HG02840 (cell line): ENCODE measurements around the gene APC2.
"Not testable (repeated sequence)": the region's sequence is repeated elsewhere in the genome, so short reads cannot be mapped to it uniquely, and the experiment has no call there.

ENCODE experiments used
- ATAC-seq: cut with Tn5 transposase; IDR thresholded peaks from one replicate; pipeline ENCODE4 v1.9.1; 2021; ENCODE audit warnings: mild to moderate bottlenecking, moderate library complexity, moderate number of reproducible peaks; ENCODE audit not compliant: unreplicated experiment, low FRiP score

Gene APC2

DNA sequence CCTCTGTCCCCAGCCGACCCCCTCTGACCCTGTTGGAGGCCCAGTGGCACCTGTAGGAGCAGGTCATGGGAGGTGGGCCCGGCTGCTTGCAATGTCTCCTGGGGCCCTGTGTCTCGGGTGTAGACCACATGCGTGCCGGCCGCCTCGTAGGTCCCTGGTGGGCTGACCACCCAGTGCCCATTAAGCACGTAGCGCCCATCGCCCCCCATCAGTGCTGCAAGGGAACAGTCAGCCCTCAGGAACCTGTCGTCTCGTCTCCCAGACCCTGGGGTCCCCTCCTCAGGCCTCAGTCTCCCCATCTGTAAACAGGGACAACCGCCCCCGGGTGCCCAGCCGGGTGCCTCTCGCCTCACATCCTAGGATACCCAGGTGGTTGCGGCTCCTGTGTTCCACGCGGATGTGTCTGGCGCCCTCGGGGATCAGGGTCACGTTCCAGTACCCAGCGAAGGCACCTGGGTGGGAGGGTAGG, 57.3 kb downstream of the APC2 start:
- no peak for ATAC-seq

DNA sequence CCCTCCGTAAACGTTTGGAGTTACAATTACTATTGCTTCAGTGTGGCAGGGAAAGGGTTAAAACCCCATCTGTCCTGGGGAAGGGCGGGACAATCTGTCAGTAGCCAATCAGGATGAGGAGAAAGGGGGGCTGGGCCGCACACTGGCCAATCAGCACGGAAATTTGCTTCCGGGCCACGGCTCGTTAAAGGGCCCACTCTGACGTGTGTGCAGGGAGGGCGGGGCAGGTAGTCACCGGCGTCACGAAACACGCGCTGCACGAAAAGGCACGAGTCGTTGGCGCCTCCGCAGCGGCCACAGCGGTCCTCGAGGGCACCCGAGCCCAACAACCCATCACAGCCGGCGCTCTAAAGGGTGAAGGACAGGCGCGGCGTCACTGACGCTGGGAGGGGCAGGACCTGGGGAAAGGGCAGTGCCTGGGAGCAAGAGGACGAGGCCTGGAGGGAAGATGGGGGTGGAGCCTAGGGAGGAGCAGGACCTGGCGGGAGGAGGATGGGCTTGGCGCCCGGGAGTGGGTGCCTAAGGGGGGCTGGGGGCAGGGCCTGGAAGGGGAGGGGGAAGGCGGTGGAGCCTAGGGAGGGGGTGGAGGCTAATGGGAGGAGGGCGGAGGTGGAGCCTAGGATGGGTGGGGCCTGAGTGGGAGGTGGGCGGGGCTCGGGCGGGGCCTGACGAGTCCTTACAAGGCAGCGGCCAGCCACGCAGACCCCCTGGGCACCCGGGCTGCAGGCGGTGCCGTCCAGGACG, 58.0 kb downstream of the APC2 start:
- ATAC-seq: no peak

DNA sequence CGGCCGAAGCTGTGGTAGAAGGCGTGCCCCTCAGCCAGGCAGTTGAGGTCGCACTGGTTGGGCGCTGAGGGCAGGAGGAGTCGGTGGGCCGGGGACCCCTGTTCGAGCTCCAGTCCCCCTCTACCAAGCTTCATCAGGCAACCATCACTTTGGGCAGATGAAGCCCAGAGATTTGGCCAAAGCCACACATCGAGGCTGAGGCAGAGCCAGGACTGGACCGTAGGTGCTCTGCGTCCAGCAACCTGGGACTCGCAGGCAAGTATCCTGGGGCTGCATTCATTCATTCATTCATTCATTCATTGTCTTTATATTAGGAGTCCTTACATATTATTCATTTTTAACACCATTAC, 58.6 kb downstream of the APC2 start:
- no peak for ATAC-seq

DNA sequence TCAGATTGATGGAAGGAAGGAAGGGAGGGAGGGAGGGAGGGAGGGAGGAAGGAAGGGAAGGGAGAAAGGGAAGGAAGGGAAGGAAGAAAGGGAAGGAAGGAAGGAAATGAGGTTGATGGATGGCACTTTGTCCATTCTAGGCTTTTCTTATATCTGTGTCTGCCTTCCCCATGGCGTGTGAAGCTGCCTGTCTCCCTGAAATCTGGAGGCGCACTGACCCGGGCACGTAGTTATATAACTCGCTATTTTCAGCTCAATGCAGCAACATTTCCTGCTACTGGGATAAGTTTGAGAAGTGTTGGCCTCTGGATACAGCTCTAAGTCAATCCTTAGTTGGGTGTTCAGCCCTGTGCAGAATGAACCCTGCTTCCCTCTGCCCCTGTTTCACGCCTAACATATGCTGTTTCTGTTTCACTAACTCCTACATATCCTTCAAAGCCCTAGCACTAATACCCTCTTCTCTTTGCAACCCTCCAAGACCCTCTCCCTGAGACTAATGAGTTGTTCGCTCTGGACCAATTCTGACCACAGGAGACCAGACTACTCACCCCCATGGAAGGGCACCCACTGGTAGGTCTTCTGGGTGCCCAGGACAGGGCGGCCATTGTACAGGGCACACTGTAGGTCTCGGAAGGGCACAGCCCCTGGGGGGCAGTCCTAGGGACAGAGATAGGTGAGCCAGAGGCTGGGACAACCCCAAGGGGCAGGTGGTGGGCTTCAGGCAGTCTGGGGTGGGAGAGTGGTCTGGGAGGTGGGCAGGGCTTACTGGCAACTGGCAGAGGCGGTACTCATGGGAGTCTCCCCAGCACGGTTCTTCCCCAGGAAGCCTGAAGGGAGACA, 59.9 kb downstream of the APC2 start:
- no peak for ATAC-seq

DNA sequence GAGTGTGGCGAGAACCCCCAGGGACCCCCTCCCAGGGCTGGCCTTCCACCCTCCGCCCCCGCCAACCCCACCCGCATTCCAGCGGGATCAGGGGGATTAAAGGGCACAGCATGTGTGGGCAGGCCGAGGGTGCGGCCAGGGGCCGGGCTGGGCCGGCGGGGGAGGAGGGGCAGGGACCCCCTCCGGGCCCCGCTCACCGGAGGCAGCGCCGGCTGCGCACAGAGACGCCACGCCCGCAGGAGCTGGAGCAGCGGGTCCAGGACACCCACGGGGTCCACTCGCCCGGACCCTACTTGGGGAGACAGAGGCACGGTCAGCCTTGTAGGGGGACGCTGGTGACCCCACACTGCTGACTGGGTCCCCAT, 60.5 kb downstream of the APC2 start:
- ATAC-seq: no peak

DNA sequence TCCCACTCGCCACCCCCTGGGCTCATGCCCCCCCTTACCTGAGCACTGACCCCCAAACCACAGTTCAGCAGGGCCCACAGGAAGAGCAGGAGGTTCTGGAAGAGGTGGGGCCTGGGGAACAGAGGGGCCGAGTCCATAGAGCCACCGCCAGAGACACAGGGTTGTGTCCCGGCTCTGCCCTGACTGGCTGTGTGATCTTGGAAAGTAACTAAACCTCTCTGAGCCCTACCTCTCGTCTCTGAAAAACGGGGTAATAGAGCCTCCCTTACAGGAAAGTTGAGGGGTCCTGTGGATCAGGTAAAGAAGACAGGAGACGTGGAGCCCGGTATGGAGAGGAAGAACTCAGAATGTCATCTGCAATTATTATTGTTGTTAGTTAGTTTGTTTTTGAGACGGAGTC, 60.9 kb downstream of the APC2 start:
- no peak for ATAC-seq

DNA sequence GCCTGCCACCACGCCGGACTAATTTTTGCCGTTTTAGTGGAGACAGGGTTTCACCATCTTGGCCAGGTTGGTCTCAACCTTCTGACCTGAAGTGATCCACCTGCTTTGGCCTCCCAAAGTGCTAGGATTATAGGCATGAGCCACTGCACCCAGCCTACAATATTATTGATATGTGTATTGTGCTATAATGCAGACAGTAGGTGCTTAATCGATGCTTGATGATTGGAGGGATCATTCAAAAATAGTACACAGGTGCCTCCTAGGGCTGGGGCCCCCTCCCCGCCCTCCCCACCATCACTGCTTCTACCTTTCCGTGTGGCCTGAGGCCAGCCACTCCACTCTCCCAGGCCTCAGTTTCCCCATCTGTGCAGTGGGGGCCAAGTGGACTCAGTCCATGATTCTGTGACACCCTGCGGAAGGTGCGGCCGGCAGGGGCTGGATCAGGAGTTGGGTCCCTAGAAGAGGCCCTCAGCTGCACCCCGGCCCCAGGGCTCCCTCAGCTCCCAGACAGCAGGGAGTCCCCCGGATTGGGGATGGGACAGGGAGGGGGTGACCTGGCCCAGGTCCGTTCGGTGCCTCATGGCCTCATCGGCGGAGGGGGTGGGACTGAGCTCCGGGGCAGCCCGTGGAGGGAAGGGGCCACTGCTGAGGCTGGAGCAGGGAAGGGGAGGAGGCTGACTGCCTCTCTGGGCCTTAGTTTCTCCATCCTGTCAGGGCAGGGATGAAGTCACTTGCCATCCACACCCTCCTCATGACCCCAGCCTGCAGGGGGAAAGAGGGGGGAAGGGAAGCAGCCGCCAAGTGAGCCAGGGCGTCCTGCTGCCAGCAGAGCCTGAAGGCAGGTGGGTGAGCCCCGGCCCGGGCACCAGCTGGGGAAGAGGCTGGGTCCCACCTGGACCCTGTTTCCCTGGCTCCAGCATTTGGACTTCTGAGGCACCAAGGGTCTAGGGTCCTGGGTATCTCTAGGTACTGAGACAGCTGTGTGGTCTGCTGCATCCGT, 61.7 kb downstream of the APC2 start:
- no peak for ATAC-seq

DNA sequence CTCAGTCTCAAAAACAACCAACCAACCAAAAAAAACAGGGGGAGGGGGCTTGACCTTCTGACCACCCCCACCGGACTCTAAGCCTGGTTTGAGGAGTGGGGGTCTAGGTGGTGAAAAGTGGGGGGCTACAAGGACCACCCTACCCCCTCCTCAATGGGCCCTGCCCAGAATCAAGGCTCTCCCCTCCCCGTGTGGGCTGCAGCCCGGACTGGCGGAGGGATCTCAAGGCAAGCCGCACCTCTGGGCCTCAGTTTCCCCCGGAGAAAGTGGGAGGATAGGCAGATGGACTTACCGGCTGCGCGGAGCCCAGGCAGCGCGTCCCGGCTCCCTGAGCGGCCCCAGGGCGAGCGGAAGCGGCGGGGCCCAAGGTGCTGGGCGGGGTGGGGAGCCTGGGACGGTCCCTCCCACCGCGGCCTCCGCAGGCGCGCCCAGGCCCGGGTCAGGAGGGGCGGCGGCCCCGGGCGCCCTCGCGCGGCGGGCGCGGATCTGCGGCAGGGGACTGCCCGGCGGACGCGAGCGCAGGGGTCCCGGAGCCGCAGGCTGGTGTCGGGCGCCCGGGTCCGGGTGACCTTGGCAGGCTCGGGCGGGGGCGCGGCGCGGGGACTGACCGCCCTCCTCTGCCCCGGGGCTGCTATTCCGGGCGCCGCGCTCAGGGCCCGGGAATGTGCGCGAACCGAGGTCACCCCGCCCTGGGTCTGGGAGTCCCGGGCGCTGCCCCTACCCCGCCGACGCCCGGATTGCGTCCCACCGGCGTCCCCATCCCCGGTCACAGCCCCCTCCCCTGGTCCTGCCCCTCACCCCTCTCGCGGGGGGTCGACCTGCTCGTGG, 63.0 kb downstream of the APC2 start, which contains the start of gene ADAMTSL5:
Gene ADAMTSL5, minus strand, starts transcription at position 349 of the 828 bp plus-strand sequence. CDS start 2,076 bp downstream, outside the sequence.
- no peak for ATAC-seq

DNA sequence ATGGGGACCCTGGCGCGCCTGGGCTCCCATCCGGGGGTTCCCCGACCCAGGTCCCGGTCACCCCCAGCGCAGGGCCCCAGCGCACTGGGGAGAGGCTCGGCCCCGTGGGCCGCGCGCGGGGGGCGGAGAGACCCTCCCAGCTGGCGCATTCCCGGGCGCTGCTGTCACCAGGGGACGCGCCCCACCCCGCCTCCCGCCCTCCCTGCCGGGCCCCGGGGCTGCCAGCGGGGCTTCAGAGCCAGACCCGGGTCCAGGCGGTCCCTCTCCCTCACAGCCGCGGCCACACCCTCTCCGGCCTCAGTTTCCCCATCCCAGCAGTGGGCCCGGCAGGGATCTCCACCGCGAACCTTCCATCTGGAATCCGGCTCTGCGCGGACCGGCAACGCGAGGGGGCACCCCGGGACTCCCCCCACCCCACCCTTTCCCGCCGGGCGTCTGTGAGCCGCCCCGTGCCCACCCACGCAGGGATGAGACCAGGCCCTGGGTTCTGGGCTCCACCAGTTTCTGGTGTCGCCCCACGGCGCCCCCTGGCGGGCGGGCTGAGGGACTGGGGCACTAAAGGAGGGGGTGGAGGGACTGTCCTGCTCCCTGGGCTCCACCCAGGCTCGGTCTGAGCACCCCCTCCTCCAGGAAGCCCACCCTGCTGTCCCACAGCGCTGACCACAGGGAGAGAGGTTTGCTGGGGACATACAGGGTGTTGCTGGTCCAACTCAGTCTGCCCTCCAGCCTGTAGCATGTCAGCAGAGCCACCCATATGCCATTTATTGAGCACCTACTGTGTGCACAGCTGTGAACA, 63.8 kb downstream of the APC2 start:
- ATAC-seq: no peak

DNA sequence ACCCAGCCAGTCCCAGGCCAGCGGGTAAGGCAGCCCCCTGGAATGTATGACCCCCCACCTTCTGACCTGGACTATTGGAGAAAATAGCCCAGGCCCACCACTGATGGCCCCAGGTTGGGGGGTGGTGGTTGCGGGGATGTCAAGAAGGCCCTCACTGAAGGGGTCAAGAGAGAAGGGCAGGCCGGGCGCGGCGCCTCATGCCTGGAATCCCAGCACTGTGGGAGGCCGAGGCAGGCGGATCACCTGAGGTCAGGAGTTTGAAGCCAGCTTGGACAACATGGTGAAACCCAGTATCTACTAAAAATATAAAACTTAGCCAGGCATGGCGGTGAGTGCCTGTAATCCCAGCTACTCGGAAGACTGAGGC, 64.4 kb downstream of the APC2 start:
- no peak for ATAC-seq

DNA sequence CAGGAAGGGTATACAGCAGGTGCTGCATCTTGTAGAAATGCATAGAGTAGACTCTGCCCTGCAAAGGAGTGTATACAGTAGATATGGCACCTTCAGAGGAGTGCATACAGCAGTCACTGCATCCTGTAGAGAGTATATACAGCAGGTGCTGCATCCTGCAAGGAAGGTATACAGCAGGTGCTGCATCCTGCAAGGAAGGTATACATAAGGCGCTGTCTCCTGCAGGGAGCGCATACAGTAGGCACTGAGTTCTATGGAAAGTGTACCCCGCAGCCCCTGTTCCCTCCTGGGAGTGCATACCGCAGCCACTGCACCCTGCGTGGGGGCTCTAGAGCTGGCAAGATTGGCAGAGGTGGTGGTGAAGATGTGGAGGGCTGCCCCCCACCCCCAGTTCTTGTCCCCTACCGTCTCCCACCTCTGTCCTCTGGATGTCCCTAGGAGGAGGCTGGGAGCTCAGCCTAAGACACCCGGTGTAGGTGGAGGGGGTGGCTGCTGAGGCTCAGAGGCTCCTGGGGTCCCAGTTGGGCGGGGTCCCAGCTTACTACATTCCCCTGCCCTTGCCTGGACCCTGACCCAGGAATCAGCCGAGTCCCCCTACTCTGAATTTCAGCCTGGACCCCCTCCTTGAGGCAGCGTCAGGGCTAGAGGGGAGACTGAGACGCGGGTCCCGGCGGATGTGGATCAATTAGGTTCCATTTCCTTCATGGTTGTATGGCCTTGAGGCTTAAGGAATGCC, 65.2 kb downstream of the APC2 start:
- no peak for ATAC-seq

DNA sequence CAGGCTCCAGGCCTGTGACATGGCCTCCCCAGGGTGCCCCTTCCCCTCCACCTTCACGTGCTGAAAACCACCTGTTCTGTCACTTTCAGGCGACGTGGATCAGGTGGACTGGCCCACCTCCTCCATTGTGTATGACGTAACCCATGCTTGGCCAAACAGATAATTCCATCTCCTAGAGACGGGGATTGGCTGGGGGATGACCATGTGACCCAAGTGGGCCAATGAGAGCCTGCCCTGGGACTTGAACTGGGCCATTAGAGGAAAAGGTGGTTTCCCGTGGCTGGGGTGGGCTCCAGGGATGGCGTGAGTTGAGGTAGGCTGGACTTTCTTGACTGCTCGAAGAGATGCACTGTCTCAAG, 66.5 kb downstream of the APC2 start:
- ATAC-seq: no peak

DNA sequence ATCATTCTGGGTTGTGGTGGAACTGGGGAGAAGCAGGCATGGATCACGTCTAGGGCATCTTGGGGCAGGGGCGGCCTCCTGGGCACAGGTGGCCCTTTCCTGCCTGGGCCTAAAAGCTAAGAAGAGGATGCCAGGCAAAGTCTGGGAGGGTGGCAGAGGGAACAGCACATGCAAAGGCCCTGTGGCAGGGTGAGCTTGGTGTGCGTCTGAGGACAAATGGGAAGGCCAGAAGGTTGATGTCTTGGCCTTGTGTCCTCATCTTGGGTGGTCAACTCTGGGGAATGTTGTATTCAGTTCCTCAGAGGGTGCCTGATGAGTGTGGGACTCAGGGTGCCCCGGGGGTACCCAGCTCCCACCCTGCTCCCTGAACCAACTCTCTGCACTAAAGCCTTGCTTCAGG, 68.5 kb downstream of the APC2 start:
- ATAC-seq: no peak

DNA sequence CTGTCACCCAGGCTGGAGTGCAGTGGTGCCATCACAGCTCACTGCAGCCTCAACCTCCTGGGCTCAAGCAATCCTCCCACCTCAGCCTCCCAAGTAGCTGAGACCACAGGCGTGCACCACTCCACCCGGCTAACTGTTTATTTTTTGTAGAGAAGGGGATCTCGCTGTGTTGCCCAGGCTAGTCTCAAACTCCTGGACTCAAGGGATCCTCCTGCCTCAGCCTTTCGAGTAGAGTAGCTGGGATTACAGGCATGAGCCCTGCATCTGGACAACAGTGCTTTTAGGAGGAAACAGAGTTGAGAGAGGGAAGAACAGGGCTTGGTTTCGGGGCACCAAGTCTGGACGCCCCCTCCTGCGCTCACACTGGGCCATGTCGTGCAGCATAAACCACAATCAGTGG, 69.9 kb downstream of the APC2 start:
- ATAC-seq: not testable (repeated sequence)

DNA sequence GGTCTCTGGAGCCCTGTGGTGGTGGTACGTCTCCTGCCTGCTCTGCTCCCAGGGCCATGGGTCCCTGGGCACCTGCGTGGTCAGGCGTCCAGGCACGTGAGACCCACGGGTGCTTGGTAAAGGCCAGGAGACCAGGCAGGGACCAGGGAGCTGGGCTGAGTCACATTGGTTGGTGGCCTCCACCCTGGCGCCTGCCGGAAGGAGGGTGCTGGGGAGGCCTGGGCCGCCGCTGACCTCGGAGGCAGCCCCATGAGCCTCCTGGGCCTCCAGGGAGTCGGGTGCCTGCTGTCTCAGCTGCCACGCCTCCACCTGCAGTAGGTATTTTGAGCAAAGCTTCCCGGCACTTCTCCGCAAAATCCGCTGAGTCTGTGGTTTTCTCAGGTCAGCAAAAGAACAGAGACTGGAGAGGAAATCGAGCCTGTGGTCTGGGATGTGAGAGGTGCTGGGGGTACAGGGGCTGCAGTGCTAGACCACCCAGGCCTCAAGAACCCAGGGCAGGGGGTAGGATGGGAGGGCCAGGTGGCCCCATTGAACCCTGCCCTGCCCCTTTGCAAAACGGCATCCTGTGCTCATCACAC, 70.4 kb downstream of the APC2 start:
- no peak for ATAC-seq

DNA sequence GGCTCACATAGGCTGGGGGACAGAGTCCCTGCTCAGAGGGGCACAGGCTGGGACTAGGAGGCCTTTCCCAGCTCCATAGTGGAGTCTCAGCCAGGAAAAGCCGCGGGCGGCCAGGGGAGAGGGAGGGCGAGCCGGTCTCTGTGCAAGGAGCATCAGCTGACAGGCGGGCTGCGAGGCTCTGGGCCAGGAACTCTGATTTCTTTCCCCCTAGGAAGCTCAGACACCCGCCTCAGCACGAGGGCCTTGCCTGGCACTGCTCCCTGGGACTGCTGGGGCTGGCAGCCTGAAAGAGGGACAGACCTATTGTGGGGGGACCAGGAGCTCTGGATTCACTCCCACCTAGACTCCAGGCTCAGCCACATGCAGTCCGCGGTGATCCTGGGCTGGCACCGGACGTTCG, 71.7 kb downstream of the APC2 start:
- no peak for ATAC-seq

DNA sequence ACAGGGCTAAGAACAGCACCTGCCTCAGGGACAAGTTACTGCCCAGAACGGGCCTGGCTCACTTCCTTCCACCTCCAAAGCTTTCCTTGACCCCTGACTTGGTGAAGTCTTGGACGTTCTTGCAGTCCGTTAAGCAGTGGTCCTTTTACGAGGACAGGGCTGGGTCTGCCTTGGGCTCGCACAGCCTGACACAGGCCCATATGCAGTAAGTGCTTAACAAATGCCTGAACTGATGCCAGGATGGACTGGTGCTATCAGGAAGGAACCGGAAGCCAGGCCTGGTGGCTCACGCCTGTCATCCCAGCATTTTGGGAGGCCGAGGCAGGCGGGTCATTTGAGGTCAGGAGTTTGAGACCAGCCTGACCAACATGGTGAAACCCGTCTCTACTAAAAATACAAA, 72.1 kb downstream of the APC2 start:
- ATAC-seq: no peak

DNA sequence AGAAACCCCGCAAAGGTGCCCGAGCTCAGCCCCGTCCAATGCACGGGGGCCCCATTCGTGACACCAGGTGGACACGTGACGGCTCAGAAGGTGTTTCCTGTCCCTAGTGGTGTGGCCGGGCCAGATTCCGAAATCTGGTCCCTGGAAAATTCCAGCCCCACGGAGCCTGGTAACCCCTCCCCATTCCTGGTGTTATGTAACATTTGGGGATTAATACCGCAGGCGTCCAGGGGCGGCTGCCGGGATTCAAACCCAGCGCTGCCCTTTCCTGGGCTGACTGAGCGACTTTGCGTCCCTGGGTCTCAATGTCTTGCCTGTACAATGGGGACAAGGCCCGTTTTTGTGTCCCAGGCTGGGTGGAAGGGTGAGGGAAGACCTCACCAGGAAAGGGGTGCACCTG, 72.9 kb downstream of the APC2 start:
- ATAC-seq: no peak
